GM12872 (cell line): Measurements from ENCODE around the gene STK33.

Source experiments
- CTCF ChIP-seq: IDR thresholded peaks from 3 replicates; pipeline ENCODE4 v1.5.1; 2011; ENCODE audit warnings: low read depth, mild to moderate bottlenecking, low read length, moderate library complexity; ENCODE audit not compliant: insufficient read depth

The STK33 gene

GRCh38 chr11:8381343-8381742 lies 212.7 kb downstream of the STK33 start:
- TF ChIP-seq CTCF: no peak

GRCh38 chr11:8375932-8376331 lies 218.1 kb downstream of the STK33 start:
- TF ChIP-seq CTCF: no peak

- TF ChIP-seq CTCF: no peak
These were observed 218.6 kb downstream of the STK33 start for GRCh38 chr11:8375460-8375859.

GRCh38 chr11:8374716-8375115 lies 219.3 kb downstream of the STK33 start:
- no peak for TF ChIP-seq CTCF

- TF ChIP-seq CTCF: no peak
These were observed 220.3 kb downstream of the STK33 start for GRCh38 chr11:8373519-8374432.

GRCh38 chr11:8372641-8373381 lies 221.2 kb downstream of the STK33 start:
- TF ChIP-seq CTCF: no peak

- no peak for TF ChIP-seq CTCF
These were observed 222.5 kb downstream of the STK33 start for GRCh38 chr11:8371516-8371884.
